Neural progenitor cell (in vitro differentiated cells): Measurements from ENCODE around the gene PLEK.

Experiments
- CTCF ChIP-seq: fragments of 200-600 bp; sonication (generic); IDR thresholded peaks from 2 replicates; pipeline ENCODE4 v1.5.1; 2017; ENCODE audit warnings: antibody characterized with exemption, mild to moderate bottlenecking
- EZH2 ChIP-seq: fragments of 200-600 bp; sonication (generic); IDR thresholded peaks from 2 replicates; pipeline ENCODE4 v1.6.1; 2017; ENCODE audit warnings: antibody characterized with exemption, mild to moderate bottlenecking, moderate library complexity

GRCh38 chr2:68341583-68341982 lies 23.5 kb upstream of the PLEK start:
- TF ChIP-seq EZH2 (no peak), CTCF (no peak)
